Measurements from ENCODE around the gene EDIL3.

DNA sequence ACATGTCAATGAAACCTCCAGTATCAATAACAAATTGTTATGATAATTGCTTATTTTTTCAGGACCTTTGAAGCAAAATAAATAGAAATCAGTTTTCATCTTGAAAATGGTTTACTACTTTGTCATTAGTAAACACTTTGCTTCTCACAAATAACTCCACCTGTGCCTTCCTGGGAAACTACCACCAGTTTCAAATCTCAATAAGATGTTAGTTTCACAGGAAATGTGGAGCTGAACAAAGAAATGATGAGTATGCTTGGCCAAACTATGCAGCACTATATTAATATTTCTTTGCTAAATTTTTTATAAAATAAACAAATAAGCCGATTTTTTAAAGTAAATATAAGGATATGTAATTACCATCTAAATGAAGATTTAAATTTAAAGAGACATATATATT, 442.5 kb downstream of the EDIL3 start:
- TF ChIP-seq, protein P1, sequence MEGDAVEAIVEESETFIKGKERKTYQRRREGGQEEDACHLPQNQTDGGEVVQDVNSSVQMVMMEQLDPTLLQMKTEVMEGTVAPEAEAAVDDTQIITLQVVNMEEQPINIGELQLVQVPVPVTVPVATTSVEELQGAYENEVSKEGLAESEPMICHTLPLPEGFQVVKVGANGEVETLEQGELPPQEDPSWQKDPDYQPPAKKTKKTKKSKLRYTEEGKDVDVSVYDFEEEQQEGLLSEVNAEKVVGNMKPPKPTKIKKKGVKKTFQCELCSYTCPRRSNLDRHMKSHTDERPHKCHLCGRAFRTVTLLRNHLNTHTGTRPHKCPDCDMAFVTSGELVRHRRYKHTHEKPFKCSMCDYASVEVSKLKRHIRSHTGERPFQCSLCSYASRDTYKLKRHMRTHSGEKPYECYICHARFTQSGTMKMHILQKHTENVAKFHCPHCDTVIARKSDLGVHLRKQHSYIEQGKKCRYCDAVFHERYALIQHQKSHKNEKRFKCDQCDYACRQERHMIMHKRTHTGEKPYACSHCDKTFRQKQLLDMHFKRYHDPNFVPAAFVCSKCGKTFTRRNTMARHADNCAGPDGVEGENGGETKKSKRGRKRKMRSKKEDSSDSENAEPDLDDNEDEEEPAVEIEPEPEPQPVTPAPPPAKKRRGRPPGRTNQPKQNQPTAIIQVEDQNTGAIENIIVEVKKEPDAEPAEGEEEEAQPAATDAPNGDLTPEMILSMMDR (IDR thresholded peaks at IDR 0.05), result no peak
- TF ChIP-seq POLR2AphosphoS5 (IDR thresholded peaks at IDR 0.05), result no peak
